GM12874 (cell line): ENCODE data around the gene FBXO5.
A peak's percentile ranks its signal among the peaks of the same experiment; 100 is the strongest.

Experiments
- TF ChIP-seq, protein P1 (sequence below): IDR thresholded peaks from 2 replicates; pipeline ENCODE4 v1.5.1; 2011; ENCODE audit warnings: low read depth, mild to moderate bottlenecking, control low read depth, low read length, moderate library complexity; ENCODE audit not compliant: insufficient read depth

FBXO5 gene

DNA sequence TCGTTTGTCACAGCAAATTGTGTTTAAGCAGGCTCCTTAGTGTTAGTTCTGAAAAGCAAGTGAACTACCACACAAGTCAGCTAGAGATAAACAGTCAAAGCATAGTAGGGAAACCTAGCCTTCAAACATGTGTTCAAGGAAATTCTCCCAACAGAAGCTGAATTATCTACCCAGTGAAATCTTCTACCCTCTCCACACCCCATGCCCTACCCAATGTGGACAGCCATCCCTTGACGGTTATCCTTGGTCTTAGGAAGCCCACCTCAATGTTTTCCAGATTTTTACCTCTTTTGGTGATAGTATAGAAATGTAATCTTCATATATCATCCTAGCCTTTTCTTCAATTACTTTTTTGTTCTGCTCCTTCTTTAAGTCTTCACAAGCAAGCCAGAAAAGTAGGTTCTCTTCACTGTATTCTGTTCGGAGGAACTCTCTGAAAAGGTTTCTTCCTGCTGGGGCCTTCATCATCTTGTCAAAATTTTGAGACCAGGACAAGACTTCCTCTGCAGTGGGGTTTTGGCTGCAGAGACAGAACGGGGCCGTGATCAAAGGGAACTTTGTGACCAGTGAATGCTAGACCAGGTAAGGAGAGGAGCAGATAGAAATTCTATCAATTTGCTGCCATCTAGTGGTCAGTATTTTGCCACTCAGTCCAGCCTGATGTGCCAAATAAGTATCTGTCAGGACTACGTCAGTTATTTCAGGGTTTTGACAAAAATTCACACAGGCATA lies 41.3 kb upstream of the FBXO5 start:
- TF ChIP-seq, protein P1, sequence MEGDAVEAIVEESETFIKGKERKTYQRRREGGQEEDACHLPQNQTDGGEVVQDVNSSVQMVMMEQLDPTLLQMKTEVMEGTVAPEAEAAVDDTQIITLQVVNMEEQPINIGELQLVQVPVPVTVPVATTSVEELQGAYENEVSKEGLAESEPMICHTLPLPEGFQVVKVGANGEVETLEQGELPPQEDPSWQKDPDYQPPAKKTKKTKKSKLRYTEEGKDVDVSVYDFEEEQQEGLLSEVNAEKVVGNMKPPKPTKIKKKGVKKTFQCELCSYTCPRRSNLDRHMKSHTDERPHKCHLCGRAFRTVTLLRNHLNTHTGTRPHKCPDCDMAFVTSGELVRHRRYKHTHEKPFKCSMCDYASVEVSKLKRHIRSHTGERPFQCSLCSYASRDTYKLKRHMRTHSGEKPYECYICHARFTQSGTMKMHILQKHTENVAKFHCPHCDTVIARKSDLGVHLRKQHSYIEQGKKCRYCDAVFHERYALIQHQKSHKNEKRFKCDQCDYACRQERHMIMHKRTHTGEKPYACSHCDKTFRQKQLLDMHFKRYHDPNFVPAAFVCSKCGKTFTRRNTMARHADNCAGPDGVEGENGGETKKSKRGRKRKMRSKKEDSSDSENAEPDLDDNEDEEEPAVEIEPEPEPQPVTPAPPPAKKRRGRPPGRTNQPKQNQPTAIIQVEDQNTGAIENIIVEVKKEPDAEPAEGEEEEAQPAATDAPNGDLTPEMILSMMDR = peak; percentile 62

DNA sequence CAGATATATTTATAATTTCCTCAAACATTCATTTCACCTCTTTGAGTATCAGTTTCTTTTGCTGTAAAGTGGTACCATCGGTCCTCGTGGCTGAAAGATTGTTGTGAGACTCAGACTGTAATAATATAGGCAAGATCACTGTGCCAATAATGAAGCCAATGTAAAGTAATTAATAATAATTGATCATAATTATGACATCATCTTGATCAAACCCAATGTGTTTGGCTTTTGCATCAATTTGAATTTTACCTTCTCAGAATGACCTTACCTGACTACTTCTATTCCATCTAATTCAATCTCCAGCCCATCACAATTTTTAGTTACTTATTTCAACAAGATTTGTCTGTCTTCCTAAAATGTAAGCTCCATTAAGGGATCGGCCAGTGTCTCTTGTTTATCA lies 35.5 kb upstream of the FBXO5 start:
- TF ChIP-seq, protein P1 = no peak

DNA sequence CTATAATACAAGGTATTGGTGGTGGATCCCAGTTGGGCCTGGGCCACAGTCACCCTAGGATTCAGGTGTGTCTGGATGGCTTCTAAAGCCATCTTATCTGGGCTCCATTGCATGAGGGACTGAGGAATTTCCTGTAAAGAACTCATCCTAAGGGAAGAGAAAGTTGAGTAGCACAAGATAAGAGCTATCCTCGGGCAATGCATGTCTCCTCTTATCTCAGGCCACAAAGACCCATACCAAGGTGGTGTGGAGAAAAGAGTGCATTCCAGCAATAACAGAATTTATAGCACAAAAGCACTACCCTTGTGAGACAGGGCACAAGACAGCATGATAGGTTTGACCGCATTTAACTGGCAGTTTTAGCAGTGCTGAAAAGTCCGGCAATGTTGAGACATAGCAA lies 34.0 kb upstream of the FBXO5 start:
- TF ChIP-seq, protein P1 = no peak

GRCh38 chr6:153015094-153015640 lies 32.3 kb upstream of the FBXO5 start:
- TF ChIP-seq, protein P1 = no peak

GRCh38 chr6:153013438-153013837 lies 30.6 kb upstream of the FBXO5 start:
- TF ChIP-seq, protein P1 = no peak

DNA sequence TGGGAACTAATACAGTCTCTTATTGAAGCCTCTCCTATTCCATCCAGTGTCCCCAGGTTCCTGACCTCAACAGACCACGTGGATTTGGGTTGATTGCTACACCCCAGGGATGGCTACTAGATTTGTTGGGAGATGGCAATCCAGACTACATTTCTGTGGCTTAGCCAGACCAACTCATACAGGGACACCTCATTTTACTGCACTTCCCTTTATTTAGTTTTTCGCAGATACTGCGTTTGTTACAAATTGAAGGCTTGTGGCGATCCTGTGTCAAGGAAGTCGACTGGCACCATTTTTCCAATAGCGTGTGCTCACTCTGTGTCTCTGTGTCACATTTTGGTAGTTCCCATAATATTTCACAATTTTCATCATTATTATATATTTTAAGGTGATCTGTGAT lies 30.0 kb upstream of the FBXO5 start:
- TF ChIP-seq, protein P1 = no peak

- TF ChIP-seq, protein P1 = no peak
These were observed 20.5 kb upstream of the FBXO5 start for GRCh38 chr6:153003366-153003690.
